Stimulated activated naive CD8-positive, alpha-beta T cell treated with anti-CD3 and anti-CD28 coated beads, Interleukin-15, Interleukin-2, amounts not matched to agents 100 ng/mL and 50 ng/mL, for 24 hours (primary cell): ENCODE measurements around the gene XPC.
"Not testable (repeated sequence)": the region's sequence is repeated elsewhere in the genome, so short reads cannot be mapped to it uniquely, and the experiment has no call there.

Experiments
- H3K27ac Mint-ChIP-seq: one replicate; pipeline ENCODE4 v1.8.0; 2021; ENCODE audit warnings: mild to moderate bottlenecking, mixed read lengths
- H3K27me3 Mint-ChIP-seq: one replicate; pipeline ENCODE4 v1.8.0; 2021; ENCODE audit warnings: mixed read lengths
- H3K36me3 Mint-ChIP-seq: one replicate; pipeline ENCODE4 v1.8.0; 2021; ENCODE audit warnings: low read depth, mixed read lengths
- H3K4me1 Mint-ChIP-seq: one replicate; pipeline ENCODE4 v1.8.0; 2021; ENCODE audit warnings: low read depth, mixed read lengths
- H3K4me3 Mint-ChIP-seq: one replicate; pipeline ENCODE4 v1.8.0; 2021; ENCODE audit warnings: mild to moderate bottlenecking, mixed read lengths
- H3K9me3 Mint-ChIP-seq: one replicate; pipeline ENCODE4 v1.8.0; 2021; ENCODE audit warnings: mixed read lengths

XPC gene

DNA sequence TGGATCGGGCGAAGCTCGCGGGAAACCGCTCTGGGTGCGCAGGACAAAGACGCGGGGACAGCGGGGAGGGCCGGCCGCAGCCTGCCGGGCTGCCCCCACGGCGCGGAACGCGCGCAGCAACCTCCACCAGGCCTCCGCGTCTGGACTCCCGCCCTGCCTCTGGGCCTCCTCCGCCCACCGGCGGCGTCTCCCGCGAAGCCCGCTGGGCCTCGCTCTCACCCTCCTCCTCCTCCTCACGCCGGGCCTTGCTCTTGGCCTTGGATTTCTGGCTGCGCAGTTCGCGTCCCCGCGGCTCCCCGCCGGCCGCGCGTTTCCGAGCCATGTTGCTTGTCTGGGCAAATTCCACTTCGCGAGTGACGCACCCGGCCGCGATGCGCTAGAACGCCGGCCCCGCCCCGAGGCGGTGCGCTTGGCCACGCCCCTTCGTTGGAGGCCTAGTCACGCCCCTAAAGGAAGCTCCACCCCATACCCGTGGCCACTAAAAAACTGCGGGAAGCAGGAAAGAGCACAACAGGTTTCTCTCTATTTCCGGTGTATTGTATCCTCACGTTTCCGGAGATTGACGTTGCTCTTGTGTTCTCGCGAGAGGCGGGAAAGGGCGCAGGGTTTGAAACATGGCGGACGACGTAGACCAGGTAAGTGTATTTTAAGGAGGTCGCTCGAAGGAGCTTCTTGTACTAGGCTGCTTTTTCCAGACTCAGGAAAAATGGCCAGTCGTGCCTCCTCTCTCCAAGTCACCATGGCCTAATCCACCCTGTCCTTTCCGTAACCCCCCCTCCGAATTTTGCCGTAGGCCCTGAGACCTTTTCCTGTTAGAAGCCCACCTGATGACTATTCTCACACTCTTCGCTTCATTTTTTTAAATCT lies at the start of gene XPC, which contains the start of gene LSM3:
TSS of gene XPC (minus strand) at position 355 of the 867 bp plus-strand sequence. CDS start at position 322, 33 bp downstream.
TSS of gene LSM3 (plus strand) at position 571 of the 867 bp plus-strand sequence. CDS start at position 615, 44 bp downstream.
- H3K27ac Mint-ChIP-seq = peak within 1 kb of the TSS; percentile 97
- no peaks in the 10 kb centered on the region for H3K27me3 Mint-ChIP-seq
- no peaks in the 10 kb centered on the region for H3K9me3 Mint-ChIP-seq
- H3K4me1 Mint-ChIP-seq = peaks cover 80% of the 10 kb centered on the region
- H3K4me3 Mint-ChIP-seq = peak within 1 kb of the TSS; percentile 94
- peaks cover 24% of the 10 kb centered on the region for H3K36me3 Mint-ChIP-seq

DNA sequence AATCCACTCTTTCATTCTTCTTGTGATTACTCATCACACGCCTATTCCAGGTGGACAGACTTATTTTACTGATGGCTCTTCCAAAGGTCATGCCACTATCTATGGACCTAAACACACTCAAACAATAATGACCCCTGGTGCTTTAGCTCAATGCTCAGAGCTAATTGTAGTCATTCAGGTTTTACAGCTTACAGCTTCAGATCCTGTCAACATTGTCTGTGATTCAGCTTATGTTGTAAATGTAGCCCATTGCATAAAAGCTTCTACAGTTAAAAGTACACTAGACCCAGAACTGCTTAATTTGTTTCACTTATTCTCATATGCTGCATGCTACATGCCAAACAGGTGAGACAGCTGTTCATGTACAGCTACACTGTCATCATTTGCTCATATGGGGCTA lies 49.5 kb upstream of the XPC start:
- Mint-ChIP-seq H3K9me3 (no peaks in the 10 kb centered on the region), H3K27me3 (peaks cover 43% of the 10 kb centered on the region), H3K36me3 (no peaks in the 10 kb centered on the region), H3K27ac (no peak overlapping the region), H3K4me3 (no peak overlapping the region), H3K4me1 (peaks cover 2% of the 10 kb centered on the region)

DNA sequence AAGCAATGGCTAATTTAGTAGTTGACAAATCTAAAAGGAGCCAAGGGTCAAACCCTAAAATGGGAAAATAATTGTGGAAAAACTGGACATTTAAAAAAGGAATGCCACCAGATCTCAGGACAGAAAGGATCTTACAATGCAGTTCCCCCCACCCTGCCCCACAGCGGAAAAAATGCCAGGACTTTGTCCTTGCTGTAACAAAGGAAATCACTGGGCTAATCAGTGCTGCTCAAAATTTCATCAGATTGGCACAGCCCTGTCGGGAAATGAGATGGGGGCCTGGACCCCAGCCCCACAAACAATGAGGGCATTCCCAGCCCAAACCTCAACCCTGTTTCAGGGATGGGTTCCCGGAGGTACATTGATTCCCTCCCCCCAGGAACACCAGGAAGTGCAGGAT lies 48.0 kb upstream of the XPC start:
- H3K9me3 Mint-ChIP-seq = peaks cover 14% of the 10 kb centered on the region
- not testable (repeated sequence) for H3K4me1 Mint-ChIP-seq, H3K36me3 Mint-ChIP-seq, H3K27ac Mint-ChIP-seq, H3K4me3 Mint-ChIP-seq
- H3K27me3 Mint-ChIP-seq = peaks cover 32% of the 10 kb centered on the region

DNA sequence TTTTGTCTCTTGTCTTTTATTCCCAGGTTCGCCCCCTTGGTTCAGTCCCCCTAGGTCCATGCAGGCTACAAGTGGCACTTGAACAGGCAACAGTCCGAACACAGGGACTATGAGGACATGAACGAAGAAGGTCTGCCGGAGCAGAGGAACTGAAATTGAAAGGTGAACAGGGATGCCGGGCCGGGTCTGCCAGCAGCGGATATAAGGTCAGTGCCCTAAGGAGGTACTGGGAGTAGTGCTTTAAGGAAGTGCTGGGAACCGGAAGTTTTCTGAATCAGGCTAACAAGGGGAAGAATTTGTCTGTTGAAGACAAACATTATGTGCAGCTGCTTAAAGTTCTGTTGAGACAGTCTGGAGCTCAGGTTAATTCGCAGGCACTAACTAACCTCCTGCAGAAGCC lies 47.0 kb upstream of the XPC start:
- Mint-ChIP-seq H3K4me3 (no peak overlapping the region), H3K36me3 (peaks cover 8% of the 10 kb centered on the region), H3K27ac (no peak overlapping the region), H3K27me3 (peaks cover 23% of the 10 kb centered on the region), H3K4me1 (no peaks in the 10 kb centered on the region), H3K9me3 (peaks cover 14% of the 10 kb centered on the region)

DNA sequence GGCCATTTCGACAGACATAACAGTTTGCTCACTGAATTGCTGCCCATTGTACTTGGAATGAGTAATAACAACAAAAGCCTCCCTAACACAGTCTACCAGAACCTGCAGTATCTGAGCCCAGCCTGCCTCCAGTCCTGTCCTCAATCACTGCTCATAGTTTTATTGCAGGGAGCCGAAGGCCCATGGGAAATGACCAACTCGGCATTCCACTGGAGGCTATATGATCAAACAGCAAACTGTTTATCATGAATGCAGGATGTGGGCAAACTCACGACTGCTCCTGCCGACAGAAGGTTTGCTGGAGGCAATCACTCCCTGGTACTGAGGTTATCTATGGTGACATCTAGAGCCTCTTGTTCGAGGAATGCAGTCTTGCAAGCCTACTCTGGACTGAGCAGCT lies 46.5 kb upstream of the XPC start:
- H3K4me1 Mint-ChIP-seq = no peaks in the 10 kb centered on the region
- no peak overlapping the region for H3K4me3 Mint-ChIP-seq
- peaks cover 10% of the 10 kb centered on the region for H3K36me3 Mint-ChIP-seq
- H3K9me3 Mint-ChIP-seq = peaks cover 18% of the 10 kb centered on the region
- H3K27me3 Mint-ChIP-seq = peaks cover 18% of the 10 kb centered on the region
- no peak overlapping the region for H3K27ac Mint-ChIP-seq

DNA sequence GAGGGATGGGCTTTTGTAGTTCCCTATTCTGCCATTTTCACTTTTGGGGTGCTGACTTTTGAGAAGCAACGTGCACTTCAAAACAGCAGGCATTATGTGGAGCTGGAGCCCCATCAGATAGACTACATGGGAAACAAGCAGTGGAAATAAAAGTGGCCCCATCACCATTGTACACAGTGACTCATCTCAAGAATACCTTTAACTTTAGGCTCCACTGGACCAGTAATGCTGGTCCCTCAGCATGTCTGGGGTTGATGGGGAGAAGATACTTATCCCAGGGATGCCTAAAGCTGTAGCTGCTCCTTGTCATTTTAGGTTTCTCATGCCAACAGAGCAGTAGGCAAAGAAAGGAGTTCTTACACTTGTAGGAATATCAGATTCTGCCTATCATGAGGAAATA lies 45.2 kb upstream of the XPC start:
- Mint-ChIP-seq H3K9me3 (peaks cover 19% of the 10 kb centered on the region), H3K27ac (no peak overlapping the region), H3K4me3 (no peak overlapping the region), H3K27me3 (peaks cover 17% of the 10 kb centered on the region), H3K36me3 (peaks cover 11% of the 10 kb centered on the region), H3K4me1 (no peaks in the 10 kb centered on the region)

DNA sequence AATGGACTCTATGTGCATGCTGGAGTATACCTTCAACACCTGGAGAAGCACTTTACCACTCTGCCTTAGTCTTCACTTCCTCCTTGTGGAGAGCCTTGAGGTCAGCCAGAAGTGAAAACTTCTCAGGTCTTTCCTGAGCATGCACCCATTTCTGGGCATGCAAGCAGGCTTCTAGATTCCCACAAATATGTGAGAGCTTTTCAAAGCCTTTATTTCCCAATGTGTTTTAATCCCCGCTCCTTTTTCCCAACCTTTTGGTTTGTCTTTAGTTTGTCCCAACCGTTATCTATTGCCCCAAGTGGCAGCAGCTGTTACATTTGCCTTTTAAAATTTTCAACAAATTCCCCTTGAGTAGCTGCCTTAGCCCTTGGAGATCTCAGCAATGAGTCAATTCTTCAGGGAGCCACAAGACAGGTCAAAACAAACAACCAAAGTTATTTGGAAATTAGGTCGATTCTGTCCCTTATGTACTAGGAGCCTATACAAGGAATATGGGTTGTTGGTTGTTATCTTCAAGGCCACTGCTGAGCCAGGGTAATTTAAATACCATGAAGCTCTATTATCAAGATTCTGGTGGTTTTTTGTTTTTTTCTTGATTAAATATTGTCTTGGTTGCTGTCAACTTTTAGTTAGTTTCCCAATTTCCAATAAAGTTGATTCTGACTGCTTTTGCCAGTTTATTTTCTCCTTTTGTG lies 44.6 kb upstream of the XPC start:
- Mint-ChIP-seq H3K4me1 (peaks cover 2% of the 10 kb centered on the region), H3K27ac (no peak overlapping the region), H3K4me3 (no peak overlapping the region), H3K9me3 (peaks cover 19% of the 10 kb centered on the region), H3K27me3 (peaks cover 17% of the 10 kb centered on the region), H3K36me3 (peaks cover 11% of the 10 kb centered on the region)

DNA sequence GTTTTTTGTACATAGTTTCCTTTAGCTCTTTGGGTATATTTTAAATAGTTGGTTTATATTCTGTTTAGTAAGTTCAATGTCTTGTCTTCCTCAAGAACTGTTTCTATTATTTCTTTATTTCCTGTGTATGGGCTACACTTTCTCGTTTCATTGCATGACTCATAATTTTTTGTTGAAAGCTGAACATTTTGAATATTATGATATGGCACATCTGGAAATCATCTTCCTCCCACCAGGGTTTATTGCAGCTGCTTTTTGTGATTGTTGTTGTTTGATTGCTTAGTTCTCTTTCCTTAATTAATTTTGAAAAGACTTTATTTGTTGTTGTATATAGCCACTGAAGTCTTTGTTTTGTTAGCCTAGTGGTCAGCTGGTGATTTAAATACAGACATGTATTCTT lies 44.1 kb upstream of the XPC start:
- Mint-ChIP-seq H3K36me3 (peaks cover 11% of the 10 kb centered on the region), H3K4me3 (no peak overlapping the region), H3K27me3 (peaks cover 17% of the 10 kb centered on the region), H3K27ac (no peak overlapping the region), H3K9me3 (peaks cover 19% of the 10 kb centered on the region), H3K4me1 (peaks cover 3% of the 10 kb centered on the region)

DNA sequence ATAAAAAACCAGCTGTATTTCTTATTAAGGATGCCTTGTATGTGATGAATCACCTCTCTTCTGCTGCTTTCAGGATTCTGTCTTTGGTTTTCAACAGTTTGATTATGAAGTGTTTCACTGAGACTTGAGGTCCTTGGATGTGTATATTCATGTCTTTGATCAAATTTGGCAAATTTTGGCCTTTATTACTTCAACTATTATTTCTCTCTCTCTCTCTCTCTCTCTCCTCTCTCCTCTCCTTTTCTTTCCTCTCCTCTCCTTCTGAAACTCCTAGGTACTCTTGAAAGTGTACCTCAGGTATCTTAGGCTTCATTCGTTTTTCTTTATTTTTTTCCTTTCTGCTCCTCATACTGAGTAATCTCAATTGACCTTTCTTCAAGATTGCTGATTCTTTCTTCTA lies 43.5 kb upstream of the XPC start:
- Mint-ChIP-seq H3K27me3 (peaks cover 17% of the 10 kb centered on the region), H3K9me3 (peaks cover 19% of the 10 kb centered on the region), H3K4me1 (peaks cover 4% of the 10 kb centered on the region), H3K27ac (no peak overlapping the region), H3K4me3 (no peak overlapping the region), H3K36me3 (peaks cover 11% of the 10 kb centered on the region)

DNA sequence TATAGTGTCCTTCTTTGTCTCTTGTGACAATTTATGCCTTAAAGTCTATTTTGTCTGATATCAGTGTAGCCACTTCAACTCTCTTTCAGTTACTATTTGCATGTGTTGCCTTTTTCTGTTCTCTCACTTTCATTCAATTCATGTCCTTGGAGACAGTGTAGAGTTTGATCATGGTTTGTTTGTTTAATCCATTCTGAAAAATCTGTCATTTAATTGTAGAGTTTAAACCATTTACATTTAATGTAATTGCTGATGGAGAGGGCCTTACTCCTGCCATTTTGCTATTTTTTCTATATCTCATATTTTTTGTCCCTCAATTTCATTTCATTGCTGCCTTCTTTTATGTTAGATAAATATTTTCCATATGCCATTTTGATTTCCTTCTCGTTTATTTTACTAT lies 42.5 kb upstream of the XPC start:
- Mint-ChIP-seq H3K27me3 (peaks cover 9% of the 10 kb centered on the region), H3K4me3 (no peak overlapping the region), H3K9me3 (peaks cover 19% of the 10 kb centered on the region), H3K4me1 (peaks cover 6% of the 10 kb centered on the region), H3K36me3 (peaks cover 11% of the 10 kb centered on the region), H3K27ac (no peak overlapping the region)

DNA sequence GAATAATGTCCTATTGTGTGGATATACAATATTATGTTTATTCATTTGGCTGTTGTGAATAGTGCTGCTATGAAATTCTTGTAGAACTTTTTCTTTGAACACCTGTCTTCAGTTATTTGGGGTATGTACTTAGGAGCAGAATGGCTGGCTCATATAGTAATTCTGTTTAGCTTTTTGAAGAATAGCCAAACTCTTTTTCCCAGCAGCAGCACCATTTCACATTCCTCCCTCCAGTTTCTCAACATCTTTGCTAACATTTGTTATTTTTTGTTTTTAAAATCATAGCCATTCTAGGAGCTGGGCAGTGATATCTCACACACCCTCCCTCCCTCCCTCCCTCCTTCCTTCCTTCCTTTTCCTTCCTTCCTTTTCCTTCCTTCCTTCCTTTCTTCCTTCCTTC lies 40.0 kb upstream of the XPC start:
- Mint-ChIP-seq H3K27me3 (peaks cover 4% of the 10 kb centered on the region), H3K27ac (no peak overlapping the region), H3K4me3 (no peak overlapping the region)

DNA sequence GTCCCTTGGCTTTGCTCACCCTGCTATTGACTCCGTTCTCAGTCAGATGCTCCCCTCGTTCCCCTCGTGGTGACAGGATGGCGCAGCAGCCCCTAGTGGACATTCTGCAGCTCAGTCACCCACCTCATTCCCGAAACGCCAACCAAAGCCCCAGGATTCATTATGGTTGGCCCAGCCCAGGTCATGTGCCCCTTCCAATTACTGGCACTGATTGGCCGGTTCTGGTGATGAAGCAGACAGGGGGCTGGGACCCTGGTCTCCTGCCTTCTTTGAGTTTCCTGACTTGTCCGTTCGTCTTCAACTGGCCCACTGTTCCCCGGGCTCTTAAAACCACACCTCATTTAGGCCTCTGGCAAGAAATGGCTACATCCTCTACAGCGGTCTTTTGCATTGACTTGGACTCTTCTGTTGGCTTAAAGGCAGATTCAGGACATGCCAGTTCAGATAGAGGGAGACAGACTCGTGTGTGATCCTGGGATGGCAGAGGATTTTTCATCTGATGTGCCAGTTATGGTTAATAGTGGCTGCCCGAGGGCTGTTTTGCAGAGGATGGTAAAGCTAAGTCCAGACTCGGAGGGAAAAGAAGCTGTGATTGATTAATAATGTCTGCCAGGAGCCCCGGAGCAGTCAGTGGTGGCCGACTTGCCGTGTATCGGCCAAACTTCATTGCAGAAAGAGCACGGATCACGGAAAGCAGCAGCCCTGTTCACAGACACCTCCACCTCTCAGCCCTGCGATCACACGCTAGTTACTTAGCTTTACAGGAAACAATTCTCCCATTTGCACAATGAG lies 38.1 kb upstream of the XPC start:
- H3K27me3 Mint-ChIP-seq = no peaks in the 10 kb centered on the region

More for the DNA sequence above, 40.0 kb upstream of the XPC start:
- Mint-ChIP-seq H3K36me3 (peaks cover 11% of the 10 kb centered on the region), H3K9me3 (peaks cover 19% of the 10 kb centered on the region), H3K4me1 (peaks cover 6% of the 10 kb centered on the region)

DNA sequence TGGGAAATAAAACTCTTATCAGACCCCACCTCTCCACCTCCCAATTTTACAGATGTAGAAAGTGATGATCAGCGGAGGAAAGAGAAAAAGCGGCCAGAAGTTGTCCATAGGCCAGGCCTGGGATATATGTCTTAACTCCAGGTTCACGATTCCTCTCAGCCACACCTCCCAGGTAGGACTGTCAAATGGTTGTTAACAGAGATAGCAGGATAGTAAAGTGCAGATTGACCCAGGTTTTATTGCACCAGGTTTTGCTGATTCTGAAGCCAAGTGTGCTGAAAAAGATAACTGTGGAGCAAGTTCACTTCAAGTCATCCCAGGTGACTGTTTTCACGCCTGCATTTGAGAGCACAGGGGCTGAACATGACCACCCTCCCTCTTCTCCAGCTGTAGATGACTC lies 36.4 kb upstream of the XPC start:
- Mint-ChIP-seq H3K4me3 (no peak overlapping the region), H3K27me3 (no peaks in the 10 kb centered on the region), H3K4me1 (peaks cover 6% of the 10 kb centered on the region), H3K9me3 (peaks cover under 1% of the 10 kb centered on the region), H3K27ac (no peak overlapping the region), H3K36me3 (no peaks in the 10 kb centered on the region)

More for the DNA sequence above, 38.1 kb upstream of the XPC start:
- Mint-ChIP-seq H3K9me3 (peaks cover 6% of the 10 kb centered on the region), H3K36me3 (peaks cover 3% of the 10 kb centered on the region), H3K27ac (peak overlapping the region; percentile 90), H3K4me1 (peaks cover 6% of the 10 kb centered on the region), H3K4me3 (peak overlapping the region; percentile 88)

DNA sequence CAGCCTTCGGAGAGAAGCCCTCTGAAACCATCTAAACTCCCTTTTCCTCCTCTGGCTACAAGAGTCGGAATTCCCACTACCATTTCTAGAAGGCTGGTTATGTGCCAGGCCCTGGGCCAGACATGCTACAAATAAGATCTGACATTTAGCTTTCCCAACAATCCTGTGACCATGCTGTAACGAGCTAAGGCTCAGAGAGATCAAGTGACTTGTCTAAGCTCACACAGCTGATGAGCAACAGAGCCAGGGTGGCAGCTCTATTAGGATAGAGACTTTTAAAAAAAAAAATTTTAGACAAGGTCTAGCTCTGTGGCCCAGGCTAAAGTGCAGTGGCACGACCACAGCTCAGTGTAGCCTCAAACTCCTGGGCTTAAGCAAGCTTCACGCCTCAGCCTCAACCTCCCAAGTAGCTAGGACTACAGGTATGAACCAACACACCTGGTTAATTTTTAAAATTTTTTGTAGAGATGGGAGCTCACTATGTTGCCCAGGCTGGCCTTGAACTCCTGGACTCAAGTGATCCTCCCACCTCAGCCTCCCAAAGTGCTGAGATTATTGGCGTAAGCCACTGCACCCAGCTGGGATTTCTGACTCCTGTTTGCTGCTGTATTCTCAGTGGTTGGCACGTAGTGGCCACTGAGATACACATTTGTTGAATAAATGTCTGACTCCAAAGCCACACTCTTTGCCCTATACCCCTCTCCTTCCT lies 34.8 kb upstream of the XPC start:
- Mint-ChIP-seq H3K4me3 (no peak overlapping the region), H3K27me3 (no peaks in the 10 kb centered on the region)

More for the DNA sequence above, 34.8 kb upstream of the XPC start:
- Mint-ChIP-seq H3K27ac (no peak overlapping the region), H3K4me1 (peaks cover 6% of the 10 kb centered on the region), H3K36me3 (no peaks in the 10 kb centered on the region), H3K9me3 (no peaks in the 10 kb centered on the region)
